WTC11 (cell line): ENCODE results near the gene PLSCR4. TPM values are rescaled to one million over a fixed set of nuclear protein-coding genes. Genes with fewer than 3 reads are reported as not detected.

ENCODE experiments used
- ATAC-seq: fragments of 200-7000 bp; cut with Tn5 transposase; 2 replicates; pipeline ENCODE4 v1.10.0; 2021; ENCODE audit warnings: mild to moderate bottlenecking, moderate library complexity
- CTCF ChIA-PET: fragments of 300-600 bp; sonication (Branson Sonifier 250); formaldehyde crosslinking; loops from one replicate; lab custom pipeline; 2021; ENCODE audit warnings: antibody characterized with exemption; lab: Charles Lee
- POLR2A ChIA-PET: fragments of 350-600 bp; sonication (Branson Sonifier 250); formaldehyde crosslinking; loops from one replicate; lab custom pipeline; 2021; ENCODE audit warnings: antibody characterized with exemption; lab: Charles Lee
- DNase-seq: peaks from one replicate; pipeline ENCODE4 v3.0.0; 2021; ENCODE audit warnings: low spot score
- H3K27ac Mint-ChIP-seq: 2 replicates; pipeline ENCODE4 v1.8.0; 2021; ENCODE audit warnings: mixed read lengths
- H3K27me3 Mint-ChIP-seq: 2 replicates; pipeline ENCODE4 v1.8.0; 2021; ENCODE audit warnings: low read depth, mild to moderate bottlenecking, moderate library complexity, mixed read lengths
- H3K36me3 Mint-ChIP-seq: 2 replicates; pipeline ENCODE4 v1.8.0; 2021; ENCODE audit warnings: mixed read lengths
- H3K4me1 Mint-ChIP-seq: 2 replicates; pipeline ENCODE4 v1.8.0; 2022; ENCODE audit warnings: mixed read lengths
- H3K4me3 Mint-ChIP-seq: 2 replicates; pipeline ENCODE4 v1.8.0; 2021; ENCODE audit warnings: mild to moderate bottlenecking, moderate library complexity, mixed read lengths
- H3K9me3 Mint-ChIP-seq: 2 replicates; pipeline ENCODE4 v1.8.0; 2021; ENCODE audit warnings: mixed read lengths
- EMX1 ChIP-seq: fragments of 250-450 bp; sonication (Bioruptor Pico); IDR thresholded peaks from 2 replicates; pipeline ENCODE4 v1.8.0; 2021; ENCODE audit warnings: mild to moderate bottlenecking
- ETV6 ChIP-seq: sonication (generic); formaldehyde crosslinking; IDR thresholded peaks from 2 replicates; pipeline ENCODE4 v1.8.1; 2022; ENCODE audit warnings: mild to moderate bottlenecking, missing genetic modification reagents
- FOXP1 ChIP-seq: sonication (generic); formaldehyde crosslinking; IDR thresholded peaks from 2 replicates; pipeline ENCODE4 v1.8.0; 2022; ENCODE audit warnings: missing genetic modification reagents, mild to moderate bottlenecking, moderate library complexity, borderline replicate concordance
- GABPB1 ChIP-seq: sonication (generic); formaldehyde crosslinking; IDR thresholded peaks from 2 replicates; pipeline ENCODE4 v1.8.1; 2023; ENCODE audit warnings: mild to moderate bottlenecking, missing genetic modification reagents
- HMGA2 ChIP-seq: fragments of 250-450 bp; sonication (Bioruptor Pico); IDR thresholded peaks from 2 replicates; pipeline ENCODE4 v1.4.0; 2021; ENCODE audit warnings: mild to moderate bottlenecking, moderate library complexity
- JAZF1 ChIP-seq: fragments of 250-450 bp; sonication (Bioruptor Pico); IDR thresholded peaks from 2 replicates; pipeline ENCODE4 v1.9.0; 2021; ENCODE audit warnings: moderate library complexity, mild to moderate bottlenecking, inconsistent platforms
- JUN ChIP-seq: sonication (generic); formaldehyde crosslinking; IDR thresholded peaks from 2 replicates; pipeline ENCODE4 v1.8.0; 2023; ENCODE audit warnings: mild to moderate bottlenecking, missing genetic modification reagents
- MXD4 ChIP-seq: fragments of 250-450 bp; sonication (Bioruptor Pico); IDR thresholded peaks from 2 replicates; pipeline ENCODE4 v1.8.0; 2021; ENCODE audit warnings: mild to moderate bottlenecking, moderate library complexity, borderline replicate concordance
- NFE2L1 ChIP-seq: sonication (generic); formaldehyde crosslinking; IDR thresholded peaks from 2 replicates; pipeline ENCODE4 v1.8.1; 2023; ENCODE audit warnings: missing genetic modification reagents
- total RNA-seq: library from RNA; stranded (reverse); gene quantifications from 3 replicates; pipeline ENCODE4 v1.2.3, GENCODE V29; 2021
- TF ChIP-seq, protein P1 (sequence below): sonication (generic); formaldehyde crosslinking; IDR thresholded peaks from 2 replicates; pipeline ENCODE4 v1.8.0; 2022; ENCODE audit warnings: mild to moderate bottlenecking, missing genetic modification reagents
- TF ChIP-seq, protein P2 (sequence below): fragments of 250-450 bp; sonication (Bioruptor Pico); conservative IDR thresholded peaks from 2 replicates; pipeline ENCODE4 v1.9.0; 2021; ENCODE audit warnings: mild to moderate bottlenecking
- TF ChIP-seq, protein P3 (sequence below): fragments of 200-600 bp; IDR thresholded peaks from 2 replicates; pipeline ENCODE4 v1.8.0; 2022; ENCODE audit warnings: antibody characterized with exemption
- TF ChIP-seq, protein P4 (sequence below): sonication (generic); formaldehyde crosslinking; IDR thresholded peaks from 2 replicates; pipeline ENCODE4 v1.8.1; 2022; ENCODE audit warnings: low read depth, missing genetic modification reagents, borderline replicate concordance
- TF ChIP-seq, protein P5 (sequence below): fragments of 250-450 bp; sonication (Bioruptor Pico); IDR thresholded peaks from 2 replicates; pipeline ENCODE4 v1.8.0; 2021; ENCODE audit warnings: mild to moderate bottlenecking
- TF ChIP-seq, protein P6 (sequence below): sonication (generic); formaldehyde crosslinking; conservative IDR thresholded peaks from 2 replicates; pipeline ENCODE4 v1.8.1; 2022; ENCODE audit warnings: mild to moderate bottlenecking, missing genetic modification reagents

PLSCR4 gene
- total RNA-seq, 1 experiment from 2014 or later: 3.5 TPM

DNA sequence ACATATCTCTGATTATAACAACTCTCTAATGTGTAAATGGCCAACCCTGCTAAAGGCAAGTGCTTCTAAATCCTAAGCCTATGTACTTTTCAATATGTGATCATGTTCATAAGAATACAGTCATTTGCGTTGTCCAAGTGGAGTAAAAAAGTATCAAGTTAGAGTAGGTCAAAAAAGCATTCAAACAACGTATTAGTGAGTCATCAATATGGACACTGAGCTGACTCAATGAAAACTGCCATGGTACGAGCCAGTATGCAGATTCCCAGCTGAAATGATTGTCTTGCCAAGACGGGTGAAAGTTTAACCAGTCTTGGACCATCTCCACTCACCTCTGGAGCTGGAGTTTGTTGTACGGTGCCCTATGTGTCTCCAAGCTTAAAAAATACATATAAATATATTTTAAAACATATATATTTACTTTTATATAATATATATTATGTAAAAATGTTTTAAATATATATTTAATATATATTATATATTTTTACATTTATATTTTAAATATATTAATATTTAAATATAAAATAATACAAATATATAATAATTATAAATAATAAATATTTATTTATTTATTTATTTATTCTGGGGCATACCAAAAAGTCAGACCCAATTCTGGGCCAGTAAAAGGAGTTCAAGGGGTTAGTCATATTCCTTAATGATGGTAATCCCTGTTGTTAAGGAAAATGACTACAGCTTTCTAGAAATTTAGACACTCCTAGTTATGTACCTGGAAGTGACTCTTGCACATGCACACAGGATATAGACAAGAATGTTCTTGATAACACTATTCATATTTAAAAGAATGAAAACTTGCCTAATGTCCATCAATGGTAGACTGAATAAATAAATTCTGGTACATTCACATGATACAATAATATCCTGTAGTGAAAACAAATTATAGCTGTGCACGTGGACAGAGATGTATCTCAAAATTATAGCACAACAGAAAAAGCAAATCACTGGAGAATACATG, 27.2 kb downstream of the PLSCR4 start:
- POLR2A ChIA-PET: no interaction called here
- H3K4me3 Mint-ChIP-seq: no peak overlapping the region
- peaks cover 29% of the 10 kb centered on the region for H3K4me1 Mint-ChIP-seq
- CTCF ChIA-PET: interaction anchor here (1.6 to 2.4 kb wide), 2 partner anchors 35 to 103 kb away, joined by 5 to 12 read pairs; no protein-coding TSS in a partner anchor
- no peak overlapping the region for H3K27ac Mint-ChIP-seq
- H3K9me3 Mint-ChIP-seq: peaks cover 3% of the 10 kb centered on the region; the same call in 1 of the 2 replicates
- no peaks in the 10 kb centered on the region for H3K27me3 Mint-ChIP-seq
- peak; percentile 96; the same call in 1 of the 2 replicates for TF ChIP-seq HMGA2
- 0 out of 2 replicates have a peak, but pooled peaks have one; percentile 11 for TF ChIP-seq GABPB1
- TF ChIP-seq, protein P1, sequence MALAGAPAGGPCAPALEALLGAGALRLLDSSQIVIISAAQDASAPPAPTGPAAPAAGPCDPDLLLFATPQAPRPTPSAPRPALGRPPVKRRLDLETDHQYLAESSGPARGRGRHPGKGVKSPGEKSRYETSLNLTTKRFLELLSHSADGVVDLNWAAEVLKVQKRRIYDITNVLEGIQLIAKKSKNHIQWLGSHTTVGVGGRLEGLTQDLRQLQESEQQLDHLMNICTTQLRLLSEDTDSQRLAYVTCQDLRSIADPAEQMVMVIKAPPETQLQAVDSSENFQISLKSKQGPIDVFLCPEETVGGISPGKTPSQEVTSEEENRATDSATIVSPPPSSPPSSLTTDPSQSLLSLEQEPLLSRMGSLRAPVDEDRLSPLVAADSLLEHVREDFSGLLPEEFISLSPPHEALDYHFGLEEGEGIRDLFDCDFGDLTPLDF (CRISPR knock-in tag): no peak
- TF ChIP-seq, protein P2, sequence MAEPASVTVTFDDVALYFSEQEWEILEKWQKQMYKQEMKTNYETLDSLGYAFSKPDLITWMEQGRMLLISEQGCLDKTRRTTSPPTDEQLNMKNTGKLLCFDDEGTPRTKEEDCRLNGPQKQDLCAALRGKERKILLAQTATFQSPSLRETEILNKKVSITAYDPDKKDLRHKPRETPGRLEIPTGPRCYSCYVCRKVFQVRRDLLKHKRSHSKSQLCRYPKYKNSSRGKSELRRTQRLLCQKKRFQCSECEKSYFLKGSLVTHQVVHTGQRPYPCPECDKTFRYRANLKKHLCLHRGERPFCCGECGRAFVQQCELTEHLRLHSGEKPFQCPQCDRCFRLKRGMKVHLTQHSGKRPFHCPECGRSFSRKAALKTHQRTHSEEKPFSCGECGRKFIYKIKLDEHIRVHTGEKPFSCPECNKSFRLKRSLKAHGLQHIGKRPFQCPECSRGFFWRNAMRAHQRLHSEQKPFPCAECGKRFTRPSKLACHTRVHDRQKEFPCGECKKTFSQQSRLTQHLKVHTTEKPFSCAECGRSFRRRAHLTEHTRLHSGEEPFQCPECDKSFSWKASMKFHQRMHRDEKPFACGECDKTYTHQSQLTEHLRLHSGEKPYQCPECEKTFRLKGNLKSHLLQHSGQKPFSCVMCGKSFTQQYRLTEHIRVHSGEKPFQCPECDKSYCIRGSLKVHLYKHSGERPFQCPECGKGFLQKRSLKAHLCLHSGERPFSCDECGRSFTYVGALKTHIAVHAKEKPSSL (CRISPR knock-in tag): no peak
- no peak for TF ChIP-seq ETV6 (CRISPR knock-in tag)
- TF ChIP-seq, protein P3, sequence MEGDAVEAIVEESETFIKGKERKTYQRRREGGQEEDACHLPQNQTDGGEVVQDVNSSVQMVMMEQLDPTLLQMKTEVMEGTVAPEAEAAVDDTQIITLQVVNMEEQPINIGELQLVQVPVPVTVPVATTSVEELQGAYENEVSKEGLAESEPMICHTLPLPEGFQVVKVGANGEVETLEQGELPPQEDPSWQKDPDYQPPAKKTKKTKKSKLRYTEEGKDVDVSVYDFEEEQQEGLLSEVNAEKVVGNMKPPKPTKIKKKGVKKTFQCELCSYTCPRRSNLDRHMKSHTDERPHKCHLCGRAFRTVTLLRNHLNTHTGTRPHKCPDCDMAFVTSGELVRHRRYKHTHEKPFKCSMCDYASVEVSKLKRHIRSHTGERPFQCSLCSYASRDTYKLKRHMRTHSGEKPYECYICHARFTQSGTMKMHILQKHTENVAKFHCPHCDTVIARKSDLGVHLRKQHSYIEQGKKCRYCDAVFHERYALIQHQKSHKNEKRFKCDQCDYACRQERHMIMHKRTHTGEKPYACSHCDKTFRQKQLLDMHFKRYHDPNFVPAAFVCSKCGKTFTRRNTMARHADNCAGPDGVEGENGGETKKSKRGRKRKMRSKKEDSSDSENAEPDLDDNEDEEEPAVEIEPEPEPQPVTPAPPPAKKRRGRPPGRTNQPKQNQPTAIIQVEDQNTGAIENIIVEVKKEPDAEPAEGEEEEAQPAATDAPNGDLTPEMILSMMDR: no peak
- no peak for TF ChIP-seq JAZF1
- TF ChIP-seq, protein P4, sequence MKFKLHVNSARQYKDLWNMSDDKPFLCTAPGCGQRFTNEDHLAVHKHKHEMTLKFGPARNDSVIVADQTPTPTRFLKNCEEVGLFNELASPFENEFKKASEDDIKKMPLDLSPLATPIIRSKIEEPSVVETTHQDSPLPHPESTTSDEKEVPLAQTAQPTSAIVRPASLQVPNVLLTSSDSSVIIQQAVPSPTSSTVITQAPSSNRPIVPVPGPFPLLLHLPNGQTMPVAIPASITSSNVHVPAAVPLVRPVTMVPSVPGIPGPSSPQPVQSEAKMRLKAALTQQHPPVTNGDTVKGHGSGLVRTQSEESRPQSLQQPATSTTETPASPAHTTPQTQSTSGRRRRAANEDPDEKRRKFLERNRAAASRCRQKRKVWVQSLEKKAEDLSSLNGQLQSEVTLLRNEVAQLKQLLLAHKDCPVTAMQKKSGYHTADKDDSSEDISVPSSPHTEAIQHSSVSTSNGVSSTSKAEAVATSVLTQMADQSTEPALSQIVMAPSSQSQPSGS (CRISPR knock-in tag): no peak
- no peak for TF ChIP-seq MXD4
- TF ChIP-seq, all 79 proteins: peak for 2
- no peak for DNase-seq
- no peak for ATAC-seq
- H3K36me3 Mint-ChIP-seq: peaks cover 10% of the 10 kb centered on the region

DNA sequence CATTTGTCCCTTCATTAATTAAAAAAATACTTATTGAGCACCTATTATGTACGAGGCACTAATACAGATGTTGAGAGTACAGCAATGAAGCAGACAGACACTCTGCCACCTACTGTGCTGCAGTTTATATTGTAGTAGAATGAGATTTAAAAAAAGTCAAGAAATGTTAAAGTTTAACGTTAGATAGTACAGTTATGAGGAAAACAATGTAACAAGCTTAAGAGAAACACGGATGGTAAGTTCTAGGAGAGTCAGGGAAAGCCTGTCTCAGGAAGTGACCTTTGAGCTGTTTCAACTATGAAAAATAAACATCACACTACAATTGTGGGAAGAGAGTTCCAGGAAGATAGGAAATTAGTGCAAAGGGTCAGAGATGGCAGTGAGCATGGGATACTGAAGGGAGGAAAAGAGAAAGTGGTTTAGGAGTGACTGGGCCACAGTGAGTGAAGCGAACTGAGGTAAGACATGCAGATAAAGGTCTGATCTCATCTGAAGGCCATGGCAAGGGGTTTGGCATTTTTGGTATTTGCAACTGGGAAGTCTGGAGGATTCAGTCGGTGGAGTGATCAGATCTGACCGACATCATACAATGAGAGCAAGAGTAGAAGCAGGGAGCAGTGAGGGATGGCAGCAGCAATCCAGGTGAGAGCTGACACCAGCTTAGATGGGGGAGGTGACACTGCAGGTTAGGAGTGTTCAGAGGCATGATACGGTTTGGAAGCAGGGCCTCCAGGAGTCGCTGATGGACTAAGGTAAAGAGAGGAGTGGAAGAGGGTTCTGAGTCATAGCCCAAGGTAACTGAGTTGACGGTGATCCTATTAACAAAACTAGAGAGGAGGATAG, 28.5 kb downstream of the PLSCR4 start:
- Mint-ChIP-seq H3K4me1 (peaks cover 20% of the 10 kb centered on the region), H3K27me3 (no peaks in the 10 kb centered on the region), H3K27ac (peak overlapping the region; percentile 48), H3K36me3 (peaks cover 10% of the 10 kb centered on the region), H3K4me3 (no peak overlapping the region), H3K9me3 (peaks cover 3% of the 10 kb centered on the region; the same call in 1 of the 2 replicates)
- DNase-seq (peak; percentile 46), ATAC-seq (peak; percentile 98)
- ChIA-PET CTCF (interaction anchor here (0.6 to 1.1 kb wide), 9 partner anchors 33 to 368 kb away, joined by 3 to 34 read pairs (median 4); partner anchors contain the start of genes PLOD2 and PLSCR2), POLR2A (no interaction called here)
- TF ChIP-seq ETV6 (CRISPR knock-in tag) (no peak), NFE2L1 (CRISPR knock-in tag) (no peak), EMX1 (no peak), JUN (CRISPR knock-in tag) (no peak), FOXP1 (CRISPR knock-in tag) (no peak)
- TF ChIP-seq, protein P5, sequence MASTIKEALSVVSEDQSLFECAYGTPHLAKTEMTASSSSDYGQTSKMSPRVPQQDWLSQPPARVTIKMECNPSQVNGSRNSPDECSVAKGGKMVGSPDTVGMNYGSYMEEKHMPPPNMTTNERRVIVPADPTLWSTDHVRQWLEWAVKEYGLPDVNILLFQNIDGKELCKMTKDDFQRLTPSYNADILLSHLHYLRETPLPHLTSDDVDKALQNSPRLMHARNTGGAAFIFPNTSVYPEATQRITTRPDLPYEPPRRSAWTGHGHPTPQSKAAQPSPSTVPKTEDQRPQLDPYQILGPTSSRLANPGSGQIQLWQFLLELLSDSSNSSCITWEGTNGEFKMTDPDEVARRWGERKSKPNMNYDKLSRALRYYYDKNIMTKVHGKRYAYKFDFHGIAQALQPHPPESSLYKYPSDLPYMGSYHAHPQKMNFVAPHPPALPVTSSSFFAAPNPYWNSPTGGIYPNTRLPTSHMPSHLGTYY: no peak
- TF ChIP-seq, protein P6, sequence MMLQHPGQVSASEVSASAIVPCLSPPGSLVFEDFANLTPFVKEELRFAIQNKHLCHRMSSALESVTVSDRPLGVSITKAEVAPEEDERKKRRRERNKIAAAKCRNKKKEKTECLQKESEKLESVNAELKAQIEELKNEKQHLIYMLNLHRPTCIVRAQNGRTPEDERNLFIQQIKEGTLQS (CRISPR knock-in tag): no peak
